Coronary artery (tissue), 2 donors: Measurements from ENCODE around the gene LIF.

Source experiments
- DNase-seq: peaks from one replicate; pipeline ENCODE4 v3.0.0-alpha.2; 2017; ENCODE audit warnings: low spot score
- H3K27ac ChIP-seq, 2 donors: fragments of 200-600 bp; sonication (generic); one replicate each; pipeline ENCODE4 v1.5.1; 2016 to 2019
- H3K4me3 ChIP-seq: fragments of 200-600 bp; sonication (generic); 2 replicates; pipeline ENCODE4 v1.5.1; 2016; ENCODE audit warnings: mild to moderate bottlenecking, moderate library complexity
- TF ChIP-seq, protein P1 (sequence below): fragments of 200-600 bp; sonication (generic); IDR thresholded peaks from one replicate; pipeline ENCODE4 v1.5.1; 2019; ENCODE audit warnings: antibody characterized with exemption

The LIF gene

DNA sequence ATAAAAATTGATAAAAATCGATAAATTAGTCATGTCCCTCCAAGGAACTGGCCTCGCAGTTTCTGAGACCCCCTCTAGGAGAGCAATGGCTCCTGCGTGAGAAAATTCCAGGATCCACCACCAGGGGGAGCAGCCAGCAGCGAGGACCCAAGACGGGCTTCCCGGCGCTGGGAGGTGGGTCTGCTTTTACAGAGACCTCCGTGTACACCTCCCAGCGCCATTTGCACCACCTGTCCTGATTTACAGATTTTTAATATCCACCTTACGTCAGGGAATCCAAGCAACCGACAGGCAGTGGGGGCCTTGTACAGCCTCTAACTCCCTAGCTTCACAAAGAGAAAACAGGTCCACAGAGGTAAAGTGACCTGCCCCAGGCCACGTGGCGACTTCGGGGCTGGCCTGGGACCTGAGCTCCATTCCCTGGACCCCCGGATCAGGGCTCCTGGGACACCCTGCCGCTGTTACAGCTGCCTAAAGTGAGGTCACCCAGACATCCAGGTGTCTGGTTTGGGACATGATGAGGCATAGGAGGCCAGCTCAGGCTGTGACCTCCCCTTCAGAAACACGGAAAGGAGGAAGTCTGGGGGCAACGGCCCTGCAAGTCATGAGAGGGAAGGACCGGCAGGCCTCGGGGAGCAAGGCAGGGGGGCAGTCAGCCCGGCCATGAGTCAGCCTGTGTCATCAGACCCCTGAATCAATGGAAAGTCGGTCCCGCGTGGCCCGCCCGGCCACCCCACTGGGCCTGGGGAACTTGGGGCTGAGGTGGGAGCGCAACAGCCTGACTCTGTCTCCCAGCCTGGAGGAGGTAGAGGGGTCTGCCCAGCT, 16.6 kb upstream of the LIF start:
- no peak for DNase-seq
- TF ChIP-seq, protein P1, sequence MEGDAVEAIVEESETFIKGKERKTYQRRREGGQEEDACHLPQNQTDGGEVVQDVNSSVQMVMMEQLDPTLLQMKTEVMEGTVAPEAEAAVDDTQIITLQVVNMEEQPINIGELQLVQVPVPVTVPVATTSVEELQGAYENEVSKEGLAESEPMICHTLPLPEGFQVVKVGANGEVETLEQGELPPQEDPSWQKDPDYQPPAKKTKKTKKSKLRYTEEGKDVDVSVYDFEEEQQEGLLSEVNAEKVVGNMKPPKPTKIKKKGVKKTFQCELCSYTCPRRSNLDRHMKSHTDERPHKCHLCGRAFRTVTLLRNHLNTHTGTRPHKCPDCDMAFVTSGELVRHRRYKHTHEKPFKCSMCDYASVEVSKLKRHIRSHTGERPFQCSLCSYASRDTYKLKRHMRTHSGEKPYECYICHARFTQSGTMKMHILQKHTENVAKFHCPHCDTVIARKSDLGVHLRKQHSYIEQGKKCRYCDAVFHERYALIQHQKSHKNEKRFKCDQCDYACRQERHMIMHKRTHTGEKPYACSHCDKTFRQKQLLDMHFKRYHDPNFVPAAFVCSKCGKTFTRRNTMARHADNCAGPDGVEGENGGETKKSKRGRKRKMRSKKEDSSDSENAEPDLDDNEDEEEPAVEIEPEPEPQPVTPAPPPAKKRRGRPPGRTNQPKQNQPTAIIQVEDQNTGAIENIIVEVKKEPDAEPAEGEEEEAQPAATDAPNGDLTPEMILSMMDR: peak; percentile 98
- Histone ChIP-seq H3K27ac (no peak overlapping the region), H3K4me3 (peak overlapping the region; percentile 17)

DNA sequence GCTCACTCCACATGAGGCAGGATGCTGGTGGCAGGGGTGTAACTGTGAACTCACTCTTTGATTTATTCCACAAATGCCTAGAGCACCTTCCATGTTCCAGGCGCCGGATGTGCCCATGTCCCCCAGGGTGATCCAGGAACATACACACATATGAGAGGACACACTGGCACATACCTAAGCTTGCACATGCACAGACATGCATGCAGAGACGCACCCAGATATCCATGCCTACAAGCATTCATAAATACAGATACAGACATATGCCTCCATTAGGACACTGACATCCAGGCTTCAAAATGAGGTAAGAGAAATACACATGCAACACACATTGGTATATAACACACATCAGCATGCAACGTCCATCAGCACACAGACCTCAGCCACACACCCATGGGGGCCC, 15.6 kb upstream of the LIF start:
- H3K27ac ChIP-seq: no peak overlapping the region
- TF ChIP-seq, protein P1: no peak
- no peak for DNase-seq
- H3K4me3 ChIP-seq: no peak overlapping the region

DNA sequence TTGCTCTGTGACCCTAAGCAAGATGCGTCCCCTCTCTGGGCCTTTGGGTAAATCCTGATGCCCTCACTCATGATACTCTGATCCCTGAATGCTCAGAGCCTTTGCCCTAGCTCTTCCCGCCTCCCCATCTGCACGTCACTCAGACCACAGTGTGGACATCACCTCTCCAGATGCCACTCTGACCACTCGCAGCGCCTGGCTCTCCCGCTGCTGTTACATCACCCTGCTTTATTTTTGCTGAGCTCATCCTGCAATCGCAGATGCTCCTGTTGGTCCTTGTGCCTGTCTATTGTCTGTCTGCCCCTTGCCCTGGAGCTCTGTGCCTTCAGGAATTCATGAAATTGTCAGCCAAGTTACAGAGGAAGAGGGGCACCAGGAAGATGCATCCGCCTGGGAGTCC, 14.6 kb upstream of the LIF start:
- H3K27ac ChIP-seq: no peak overlapping the region
- TF ChIP-seq, protein P1: no peak
- no peak for DNase-seq
- H3K4me3 ChIP-seq: no peak overlapping the region

DNA sequence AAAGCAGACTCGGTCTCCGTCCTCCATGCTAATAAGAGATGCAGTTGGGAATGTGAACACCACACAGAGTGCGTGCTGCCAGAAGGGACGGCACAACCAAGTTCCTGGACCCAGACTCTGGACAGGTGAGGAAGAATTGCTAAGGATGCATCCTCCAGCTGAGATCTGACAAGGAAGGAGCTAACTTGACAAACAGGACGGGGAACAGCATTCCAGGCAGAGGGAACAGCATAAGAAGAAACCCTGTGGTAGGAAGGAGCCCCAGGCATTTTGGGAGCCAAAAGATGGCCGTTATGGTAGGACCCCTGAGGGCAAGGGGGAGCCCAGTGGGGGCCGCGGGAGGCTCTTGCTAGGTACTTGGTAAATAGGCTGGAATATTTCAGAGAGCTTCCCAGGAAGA, 14.1 kb upstream of the LIF start:
- no peak for DNase-seq
- TF ChIP-seq, protein P1: no peak
- Histone ChIP-seq H3K27ac (no peak overlapping the region), H3K4me3 (no peak overlapping the region)

DNA sequence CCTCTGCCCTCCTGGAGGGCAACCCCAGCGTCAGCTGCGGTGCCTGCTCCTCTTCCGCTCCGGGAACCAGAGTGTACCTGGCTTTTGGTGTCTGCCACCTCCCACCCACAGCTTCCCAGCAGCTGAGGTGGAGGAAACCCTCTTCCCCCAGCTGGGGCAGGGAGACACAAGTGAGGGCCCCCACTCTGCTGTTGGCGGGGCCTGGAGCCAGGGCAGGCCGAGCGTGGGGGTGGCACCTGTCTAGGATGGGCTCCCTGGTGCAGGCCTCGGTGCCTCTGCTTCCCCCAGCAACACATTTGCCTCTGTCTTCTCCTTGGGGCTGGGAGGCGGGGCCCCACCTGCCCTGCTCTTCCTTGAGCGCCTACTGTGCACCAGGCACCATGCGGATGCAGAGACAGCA, 13.7 kb upstream of the LIF start:
- TF ChIP-seq, protein P1: no peak
- DNase-seq: no peak
- Histone ChIP-seq H3K27ac (no peak overlapping the region), H3K4me3 (no peak overlapping the region)

DNA sequence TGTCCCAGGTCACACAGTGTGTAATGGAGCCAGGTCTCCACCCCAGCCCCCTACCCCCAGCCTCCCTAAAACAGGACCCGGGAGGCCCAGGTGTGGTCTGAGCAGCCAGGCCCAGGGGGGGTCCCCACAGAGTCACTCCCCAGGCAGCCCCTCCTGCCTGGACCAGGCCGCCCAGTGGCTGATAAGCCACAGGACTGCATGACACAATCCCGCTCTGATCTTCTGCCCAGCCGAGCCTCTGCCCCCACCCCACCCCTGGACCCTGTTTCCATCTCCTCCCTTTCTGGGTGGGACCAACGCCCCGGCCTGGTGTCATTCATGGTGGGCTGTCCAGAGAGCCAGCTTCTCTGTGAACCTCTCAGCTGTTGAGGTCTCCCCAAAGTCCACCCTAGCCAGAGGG, 7.8 kb upstream of the LIF start:
- TF ChIP-seq, protein P1: no peak
- Histone ChIP-seq H3K27ac (no peak overlapping the region), H3K4me3 (no peak overlapping the region)
- DNase-seq: no peak

DNA sequence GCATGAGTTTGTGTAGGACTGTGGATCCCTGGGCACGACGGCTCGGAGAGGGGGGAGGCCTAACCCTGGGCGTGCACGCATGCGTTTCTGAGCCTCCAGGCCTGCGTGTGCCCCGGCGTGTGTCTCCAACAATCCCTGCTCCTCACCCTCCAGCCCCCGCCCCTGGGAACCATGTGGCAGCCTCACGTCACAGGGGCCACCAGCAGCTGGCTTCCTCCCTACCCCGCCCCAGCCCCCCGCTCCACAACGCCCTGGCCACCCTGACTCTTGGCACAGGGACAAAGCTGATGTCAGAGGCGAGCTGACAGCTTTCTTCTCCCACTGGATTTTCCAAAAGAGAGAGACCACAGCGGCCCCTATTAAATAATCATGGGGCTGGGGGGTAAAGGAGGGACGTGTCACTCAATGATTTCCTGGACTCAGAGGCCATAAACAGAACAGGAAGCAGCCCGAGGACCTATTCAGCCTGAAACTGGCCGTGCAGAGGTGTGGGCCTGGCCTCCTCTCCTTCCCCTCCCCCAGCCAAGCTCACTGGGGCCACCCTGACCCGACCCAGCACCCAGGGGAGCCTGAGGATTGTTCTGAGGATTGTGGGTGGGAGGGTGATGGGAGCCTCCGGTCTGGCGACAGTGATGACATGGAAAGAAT, 6.8 kb upstream of the LIF start:
- DNase-seq: no peak
- Histone ChIP-seq H3K27ac (peak overlapping the region in 1 of 2 donors; percentile 69), H3K4me3 (peak overlapping the region; percentile 57)
- TF ChIP-seq, protein P1: no peak
